Smooth muscle cell of the coronary artery (primary cell): ENCODE data around the gene SAP30L. TPM values are rescaled to one million over a fixed set of nuclear protein-coding genes. Genes with fewer than 3 reads are reported as not detected.

Experiments
- total RNA-seq: library from RNA; depleted of rRNA; stranded (reverse); fragments of >200 nt; gene quantifications from 2 replicates; pipeline ENCODE4 v1.2.3, GENCODE V29; 2014; ENCODE audit warnings: low replicate concordance

SAP30L gene, protein sequence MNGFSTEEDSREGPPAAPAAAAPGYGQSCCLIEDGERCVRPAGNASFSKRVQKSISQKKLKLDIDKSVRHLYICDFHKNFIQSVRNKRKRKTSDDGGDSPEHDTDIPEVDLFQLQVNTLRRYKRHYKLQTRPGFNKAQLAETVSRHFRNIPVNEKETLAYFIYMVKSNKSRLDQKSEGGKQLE
- total RNA-seq: 19.4 and 31.5 TPM in 2 replicates

DNA sequence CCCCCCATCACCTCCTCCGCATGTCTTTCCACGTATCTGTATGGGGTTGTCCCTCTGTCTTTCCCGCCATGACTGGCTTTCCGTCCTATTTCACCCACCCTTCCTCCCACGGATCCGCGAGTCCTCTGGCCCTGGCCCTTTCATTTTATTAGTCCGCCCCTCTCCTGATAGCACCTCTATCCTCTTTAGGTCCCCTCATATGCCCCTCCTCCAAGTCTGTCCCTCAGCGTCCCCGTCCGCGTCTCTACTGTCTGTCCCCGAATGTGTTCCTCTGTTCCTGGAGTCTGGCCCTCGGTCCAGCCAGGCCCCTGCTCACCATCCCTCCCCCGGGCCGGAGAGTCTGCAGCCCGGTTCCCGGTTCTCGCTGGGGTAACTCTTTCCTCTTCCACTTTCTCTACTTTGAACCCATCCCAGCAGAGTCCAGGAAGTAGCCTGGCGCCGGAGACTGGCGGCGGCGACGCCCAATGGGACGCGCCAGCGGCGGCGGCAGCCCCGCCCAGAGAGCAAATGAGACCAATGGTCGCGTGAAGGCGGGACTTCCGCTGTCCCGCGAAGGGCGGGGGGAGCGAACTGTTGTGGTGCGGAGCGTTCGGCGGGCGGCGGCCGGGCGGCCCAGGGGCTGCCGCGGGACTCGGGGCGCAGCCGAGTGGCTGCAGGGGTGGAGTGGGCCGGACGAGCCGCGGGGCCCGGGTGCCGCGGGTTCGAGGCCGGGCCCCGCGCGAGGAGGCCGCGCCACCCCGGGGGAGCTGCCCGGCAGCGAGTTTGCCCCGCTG is at the start of gene SAP30L:
Gene SAP30L, plus strand, starts transcription at position 576 of the 773 bp plus-strand sequence. CDS start 608 bp downstream, outside the sequence.

DNA sequence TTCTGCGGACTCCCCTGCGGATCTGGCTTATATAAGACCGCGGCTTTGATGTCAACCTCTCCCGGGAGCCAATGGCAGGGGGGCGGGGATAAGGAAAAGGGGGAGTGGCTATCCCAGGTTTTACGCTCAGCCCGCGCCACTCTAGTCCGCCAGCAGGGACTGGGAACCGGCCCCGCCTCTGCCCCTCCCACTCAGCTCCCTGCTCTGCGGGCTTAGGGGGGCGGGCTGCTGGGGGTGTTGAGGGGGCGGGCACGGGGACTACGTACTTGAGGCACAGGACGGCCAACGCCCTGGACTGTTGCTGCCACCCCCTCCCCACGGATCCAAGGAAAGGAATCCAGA is 32.4 kb downstream of the SAP30L start, which contains the start of gene HAND1:
Gene HAND1, minus strand, starts transcription at position 4 of the 342 bp plus-strand sequence. CDS start 219 bp downstream, outside the sequence.

Other genes with a start within 250 kb of the SAP30L start
- gene HAND1, start 32.2 kb downstream of the SAP30L start, total RNA-seq: not detected in 2 replicates